ENCODE results near the gene UAP1L1.

Gene UAP1L1

DNA sequence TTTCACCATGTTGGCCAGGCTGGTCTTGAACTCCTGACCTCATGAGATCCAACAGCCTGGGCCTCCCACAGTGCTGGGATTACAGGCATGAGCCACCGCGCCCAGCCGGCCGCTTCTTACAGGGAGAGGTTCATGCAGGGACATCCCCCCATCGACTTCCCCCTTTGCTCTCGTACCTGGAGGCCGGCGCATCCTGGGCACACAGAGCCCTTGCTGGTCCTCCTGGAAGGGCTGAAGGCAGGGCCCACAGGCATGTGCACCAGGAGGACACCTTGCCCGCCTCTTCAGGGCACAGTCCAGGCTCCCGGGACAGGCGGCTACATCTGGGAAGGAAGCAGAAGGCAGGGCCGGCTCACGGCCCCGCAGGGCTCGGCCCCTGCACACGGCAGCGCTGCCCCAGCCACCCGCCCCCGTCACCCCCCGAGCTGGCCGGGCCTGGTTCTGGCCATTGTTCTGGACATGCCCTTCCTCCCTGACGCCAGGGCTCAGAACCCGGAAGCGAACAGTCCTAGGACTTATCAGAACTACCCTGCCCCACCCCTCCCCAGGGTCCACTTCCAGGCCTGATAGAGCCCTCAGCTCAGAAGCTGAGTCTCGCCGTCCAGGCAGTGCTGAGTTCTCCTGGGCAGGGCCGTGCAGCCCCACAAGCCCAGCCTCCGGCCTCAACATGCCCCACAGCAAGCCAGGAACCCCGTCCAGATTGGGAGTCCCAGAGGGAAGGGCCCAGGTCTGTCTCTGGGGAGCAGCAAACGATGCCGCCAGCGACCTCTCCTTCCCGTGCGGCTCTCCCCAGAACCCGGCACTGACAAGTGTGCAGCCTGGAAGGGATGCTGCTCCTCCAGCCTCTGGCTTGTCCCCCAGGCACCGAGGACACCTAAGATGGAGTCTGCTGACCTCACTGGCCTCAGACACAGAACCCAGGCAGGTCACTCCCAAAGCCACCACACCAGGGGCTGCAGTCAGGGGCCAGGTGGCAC is 34.3 kb upstream of the UAP1L1 start:
- no peak for DNase-seq

DNA sequence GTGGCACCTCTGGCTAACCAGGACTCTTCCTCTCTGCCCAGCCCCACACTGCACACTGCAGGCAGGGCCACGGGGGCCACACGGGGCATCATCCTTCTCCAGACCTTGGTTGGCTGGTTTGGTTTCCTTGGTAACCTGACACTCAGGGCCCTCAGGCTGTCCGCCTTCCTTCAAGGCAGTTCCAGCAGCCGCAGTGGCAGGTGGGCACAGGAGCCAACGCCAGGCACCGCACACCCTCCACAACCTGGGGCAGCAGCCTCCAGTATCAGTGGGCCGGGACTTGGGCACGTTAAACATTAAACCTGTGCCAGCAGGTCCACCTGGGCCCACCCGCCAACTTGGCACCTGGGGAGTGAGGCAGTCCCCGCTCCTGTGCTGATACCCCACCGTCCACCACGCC is 33.3 kb upstream of the UAP1L1 start:
- no peak for DNase-seq

DNA sequence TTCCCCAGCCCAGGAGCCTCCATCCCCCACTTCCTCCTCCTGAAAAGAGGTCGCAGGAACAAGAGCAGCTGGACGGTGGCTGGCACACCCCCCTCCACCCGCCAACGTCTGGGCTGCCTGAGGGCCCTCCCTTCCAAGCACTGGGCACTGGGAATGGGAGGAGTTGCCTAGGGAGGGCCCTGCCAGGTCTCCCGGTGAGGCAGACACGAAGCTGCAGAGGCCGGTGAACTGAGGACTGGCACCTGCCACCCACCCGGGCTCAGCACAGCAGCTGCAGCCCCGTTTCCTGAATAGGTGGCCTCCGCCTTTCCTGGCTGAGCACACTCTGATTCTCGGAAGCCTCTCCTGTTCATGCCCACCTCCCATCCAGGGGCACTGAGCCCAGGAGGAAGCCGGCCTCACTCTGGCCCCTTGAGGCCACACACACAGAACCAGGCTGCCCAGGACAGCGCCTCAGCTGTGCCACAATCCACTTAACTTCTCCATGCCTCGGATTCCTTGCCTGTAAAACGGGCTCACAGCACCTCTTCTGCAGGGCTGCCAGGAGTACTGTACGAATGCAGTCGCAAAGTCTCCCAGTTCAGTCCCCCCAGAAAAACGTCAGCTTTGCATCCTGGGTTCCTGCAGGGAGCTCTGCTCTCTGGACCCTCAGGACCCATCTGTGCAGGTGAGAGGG is 32.7 kb upstream of the UAP1L1 start:
- peak; percentile 92 for DNase-seq

DNA sequence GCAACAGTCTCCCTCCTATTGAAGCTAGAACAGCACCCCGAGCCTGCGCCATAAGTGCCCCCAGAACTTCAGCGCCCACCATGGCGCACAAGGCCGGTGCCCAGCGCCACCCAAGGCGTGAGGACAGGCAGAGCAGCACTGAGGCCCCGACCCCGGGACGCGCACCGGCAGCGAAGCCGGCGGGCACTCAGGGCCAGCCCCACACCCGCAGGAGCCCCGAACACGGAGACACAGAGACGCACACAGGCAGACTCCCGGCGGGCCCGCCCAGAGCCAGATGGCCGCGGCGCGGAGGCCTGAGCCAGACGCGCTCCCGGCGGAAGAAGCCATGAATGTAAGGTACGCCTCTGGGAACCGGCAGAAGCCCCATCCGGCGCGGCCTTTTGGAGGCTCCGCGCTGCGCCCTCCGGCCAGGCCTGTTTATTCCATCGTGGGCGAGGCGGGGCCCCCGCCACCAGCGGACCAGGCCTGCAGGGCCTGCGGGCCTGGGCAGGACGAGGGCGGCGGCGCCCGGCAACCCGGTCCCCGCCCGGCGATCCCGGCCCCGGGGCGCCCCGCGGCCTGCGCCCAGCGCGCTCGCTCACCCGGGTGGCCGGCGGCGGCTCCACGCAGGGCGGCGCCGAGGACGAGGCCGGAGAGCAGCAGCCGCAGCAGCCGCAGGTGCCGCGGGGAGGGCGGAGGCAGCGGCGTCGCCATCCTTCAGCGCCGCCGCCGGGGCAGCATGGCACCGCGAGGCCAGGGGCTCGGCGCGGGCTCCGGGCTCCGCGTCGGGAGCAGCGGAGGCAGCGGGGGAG is 31.8 kb upstream of the UAP1L1 start:
- no peak for DNase-seq

DNA sequence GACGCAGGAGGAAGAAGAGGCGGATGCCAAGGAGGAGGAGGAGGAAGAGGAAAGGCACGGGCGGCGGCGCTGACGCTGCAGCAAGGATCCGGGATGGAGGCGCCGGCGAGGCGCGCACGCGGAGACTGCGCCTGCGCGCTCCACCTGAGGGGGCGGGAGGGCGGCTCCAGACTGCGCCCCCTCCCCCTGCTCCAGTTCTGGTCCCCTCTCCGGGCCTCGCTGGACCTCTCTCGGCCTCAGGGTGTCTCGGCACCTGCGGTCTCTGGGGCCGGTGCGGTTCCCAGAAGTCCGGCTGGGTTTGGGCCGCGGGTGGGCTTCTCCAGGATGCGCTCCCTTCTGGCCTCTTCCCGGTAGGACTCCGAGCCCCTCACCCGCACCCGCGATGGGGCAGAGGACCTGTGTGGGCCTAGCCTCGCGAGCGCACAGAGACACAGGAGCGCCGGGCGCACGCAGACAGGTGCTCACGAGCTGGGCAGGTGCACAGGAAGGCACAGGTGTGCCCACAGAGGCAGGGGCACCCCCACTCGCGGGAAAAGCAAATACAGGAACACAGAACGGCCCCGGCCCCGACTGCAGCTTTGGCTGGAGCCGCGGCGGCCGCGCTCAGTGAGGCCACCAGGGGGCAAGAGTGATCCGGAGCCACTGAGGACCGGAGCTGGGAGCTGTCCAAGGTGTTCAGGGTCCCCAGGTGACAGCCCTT is 31.1 kb upstream of the UAP1L1 start, which contains the start of gene NPDC1:
Gene NPDC1, minus strand, starts transcription at position 90 of the 700 bp plus-strand sequence. CDS start 188 bp downstream, outside the sequence.
- peak; percentile 82 for DNase-seq

DNA sequence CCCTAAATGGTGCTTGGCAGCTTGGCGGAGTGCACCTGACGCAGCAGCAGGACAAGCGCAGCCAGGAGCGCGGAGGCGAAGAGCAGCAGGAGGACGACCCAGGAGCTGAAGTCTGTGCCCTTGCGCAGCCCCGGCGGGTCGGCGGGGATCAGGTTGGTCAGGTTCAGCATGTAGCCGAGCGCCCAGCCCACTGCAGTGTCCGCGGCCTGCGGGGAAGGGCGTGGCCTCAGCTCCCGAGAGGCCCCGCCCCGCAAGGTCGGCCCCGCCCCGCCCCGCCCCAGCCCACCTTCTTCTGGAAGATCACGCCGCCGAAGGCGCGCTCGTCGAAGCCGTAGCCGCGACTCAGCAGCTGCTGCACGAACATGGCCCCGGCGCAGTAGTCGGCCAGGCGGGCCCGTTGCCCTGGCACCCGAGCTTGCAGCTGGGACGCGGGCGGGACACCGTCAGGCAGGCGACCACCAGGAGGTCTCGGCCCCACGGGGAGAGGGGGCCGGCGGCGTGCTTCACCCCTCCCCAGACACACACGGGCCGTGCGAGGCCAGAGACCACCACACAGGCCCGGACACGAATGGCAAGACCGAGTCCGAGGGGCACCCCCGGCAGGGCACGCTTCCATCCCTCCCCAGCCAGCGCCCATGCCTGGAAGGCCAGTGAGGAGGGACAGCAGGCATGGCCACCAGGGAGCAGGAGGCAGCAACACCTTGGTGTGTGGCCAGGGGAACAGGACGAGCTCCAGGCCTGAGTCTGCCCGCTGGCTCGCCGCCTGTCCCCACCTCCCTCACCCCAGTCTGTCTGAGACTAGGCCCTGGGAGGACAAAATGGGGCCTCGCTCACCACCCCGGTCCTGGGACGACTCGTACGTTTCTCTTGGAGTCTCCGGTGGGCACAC is 28.4 kb upstream of the UAP1L1 start:
- peak; percentile 45 for DNase-seq

DNA sequence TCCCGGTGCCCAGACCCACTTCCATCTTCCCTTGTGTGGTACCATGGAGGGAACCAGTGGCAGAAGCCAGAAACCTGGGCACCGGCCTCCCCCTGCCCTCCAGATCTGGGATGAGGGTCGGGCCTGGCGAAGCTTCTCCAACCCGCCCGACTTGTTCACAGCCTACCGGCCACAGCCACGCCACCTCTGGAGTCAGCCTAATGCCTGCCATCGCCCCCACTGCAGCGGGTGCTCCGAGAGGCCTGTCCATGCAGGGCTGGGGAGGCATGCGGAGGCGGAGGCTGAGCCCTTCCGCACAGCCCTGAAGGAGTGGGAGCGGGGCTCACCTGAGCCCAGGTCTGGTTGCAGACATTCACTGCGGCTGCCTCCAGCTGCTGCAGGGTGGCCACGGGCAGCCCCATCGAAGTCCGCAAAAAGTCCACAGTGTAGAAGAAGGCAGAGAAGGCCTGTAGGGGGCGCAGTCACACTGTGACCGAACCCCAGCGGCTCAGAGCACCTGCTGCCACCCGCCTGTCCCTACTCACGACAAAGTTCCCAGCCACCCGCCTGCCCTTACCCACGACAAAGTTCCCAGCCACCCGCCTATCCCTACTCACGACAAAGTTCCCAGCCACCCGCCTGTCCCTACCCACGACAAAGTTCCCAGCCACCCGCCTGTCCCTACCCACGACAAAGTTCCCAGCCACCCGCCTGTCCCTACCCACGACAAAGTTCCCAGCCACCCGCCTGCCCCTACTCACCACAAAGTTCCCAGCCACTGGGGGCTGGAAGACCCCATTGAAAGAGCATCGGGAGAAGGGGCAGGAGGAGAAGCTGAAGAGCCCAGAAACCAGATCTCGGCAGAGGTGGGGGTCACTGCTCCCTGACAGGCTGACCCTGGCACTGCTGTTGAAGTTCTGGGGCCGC is 27.5 kb upstream of the UAP1L1 start:
- DNase-seq: peak; percentile 58

DNA sequence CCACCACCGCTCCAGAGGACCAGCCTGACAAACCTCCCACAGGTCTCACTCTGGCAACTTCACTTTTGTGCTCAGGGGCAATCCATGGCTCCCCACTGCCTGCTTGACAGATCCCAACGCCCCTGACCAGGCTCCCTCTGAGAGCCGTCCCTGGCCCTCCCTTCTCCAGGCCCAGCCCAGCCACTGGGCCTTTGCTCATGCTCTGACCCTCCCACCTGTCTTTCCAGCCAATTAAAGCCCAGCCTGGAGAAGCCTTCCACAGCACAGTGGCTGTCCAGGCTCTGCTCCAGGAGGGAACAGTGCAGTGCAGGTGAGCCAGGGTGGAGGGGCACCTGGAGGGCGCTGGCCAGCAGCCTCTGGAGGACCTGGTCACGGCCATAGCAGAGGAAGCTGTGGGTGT is 26.7 kb upstream of the UAP1L1 start:
- no peak for DNase-seq

DNA sequence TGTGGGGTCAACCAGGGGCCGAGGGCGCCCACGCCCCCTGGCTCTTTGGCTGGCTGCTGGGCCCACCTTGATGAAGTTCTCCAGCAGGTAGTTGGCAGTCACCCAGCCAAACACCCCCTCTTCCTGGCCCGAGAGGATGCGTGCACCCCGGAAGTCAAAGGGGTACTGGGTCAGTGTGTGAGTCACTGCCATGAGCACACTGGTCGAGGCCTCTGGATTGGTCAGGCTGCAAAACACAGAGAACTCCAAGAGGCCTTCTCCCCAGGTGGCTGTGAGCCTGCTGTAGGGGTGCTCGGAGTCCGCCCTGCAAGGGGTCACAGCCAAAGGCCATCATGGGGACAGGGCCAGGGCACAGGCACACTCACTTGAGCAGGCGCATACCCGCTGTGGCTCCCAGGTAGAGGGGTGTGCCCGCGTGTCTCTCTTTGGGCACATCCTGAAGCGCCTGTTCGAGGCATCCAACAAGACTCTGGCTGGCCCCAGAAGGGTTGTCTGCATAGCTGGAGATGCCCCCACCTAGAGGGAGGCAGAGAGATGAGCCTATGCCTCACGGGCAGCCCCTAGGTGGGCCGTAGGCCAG is 26.1 kb upstream of the UAP1L1 start:
- no peak for DNase-seq

DNA sequence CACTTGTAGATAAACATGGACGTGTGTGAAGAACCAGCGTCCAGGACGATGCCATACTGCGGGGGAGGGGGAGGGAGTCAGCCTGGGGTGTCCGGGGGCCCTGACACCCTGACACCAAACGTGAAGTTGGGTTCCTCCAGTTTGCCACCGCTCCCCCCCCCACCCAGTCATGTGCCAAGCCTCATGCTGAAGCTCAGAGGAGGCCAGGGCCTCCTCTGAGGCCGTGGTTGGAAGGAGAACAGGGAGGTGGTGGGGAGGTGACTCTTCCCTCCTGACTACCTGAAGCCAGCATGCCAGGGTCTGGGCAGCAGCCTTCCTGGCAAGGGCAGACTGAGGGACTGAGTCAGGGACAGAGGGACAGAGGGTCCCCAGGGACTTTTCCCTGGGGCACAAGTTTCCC is 25.0 kb upstream of the UAP1L1 start:
- no peak for DNase-seq

DNA sequence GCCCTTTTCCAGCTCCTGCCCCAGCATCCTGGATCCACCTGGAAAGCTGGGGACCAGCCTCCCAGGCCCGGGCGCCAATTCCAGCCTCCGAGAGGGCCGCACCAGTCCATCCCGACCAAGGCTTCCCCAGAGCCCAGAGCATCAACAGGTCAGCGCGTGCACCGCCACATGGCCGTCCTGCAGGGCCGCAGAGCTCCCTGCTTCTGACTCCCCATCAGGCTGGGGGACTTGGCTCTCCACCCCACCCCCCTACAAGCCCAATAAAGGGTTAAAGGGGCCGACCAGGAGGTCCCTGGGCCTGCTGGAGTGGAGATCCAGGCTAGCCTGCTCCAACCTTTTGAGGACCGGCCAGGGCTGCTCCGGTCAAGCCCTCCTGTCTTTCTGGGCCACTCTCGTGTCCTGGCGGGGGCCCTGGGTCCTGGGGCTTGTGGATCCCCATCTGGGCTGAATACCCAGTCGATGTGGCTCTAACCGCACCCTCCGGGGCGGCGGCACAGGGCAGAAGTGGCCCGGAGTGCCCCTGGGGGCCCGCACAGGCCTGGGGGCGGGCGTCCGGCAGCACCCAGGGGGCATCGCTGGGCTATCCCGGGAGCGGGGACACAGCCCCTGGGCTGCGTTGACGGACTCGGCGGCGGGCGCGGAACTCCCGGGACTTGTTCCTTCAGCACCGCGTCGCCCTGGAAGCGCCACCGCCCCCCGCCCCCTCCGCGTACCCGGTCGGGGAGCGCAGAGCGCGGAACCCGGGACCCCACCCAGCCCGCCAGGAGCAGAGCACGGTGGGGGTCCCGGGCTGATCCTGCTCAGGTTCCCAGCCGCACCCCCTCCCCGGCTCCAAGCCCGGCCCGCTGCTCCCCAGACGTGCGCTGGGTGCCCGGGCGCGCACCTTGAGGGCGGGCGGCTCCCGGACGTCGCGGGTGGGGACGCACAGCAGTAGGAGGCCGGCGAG is 24.0 kb upstream of the UAP1L1 start:
- DNase-seq: no peak

DNA sequence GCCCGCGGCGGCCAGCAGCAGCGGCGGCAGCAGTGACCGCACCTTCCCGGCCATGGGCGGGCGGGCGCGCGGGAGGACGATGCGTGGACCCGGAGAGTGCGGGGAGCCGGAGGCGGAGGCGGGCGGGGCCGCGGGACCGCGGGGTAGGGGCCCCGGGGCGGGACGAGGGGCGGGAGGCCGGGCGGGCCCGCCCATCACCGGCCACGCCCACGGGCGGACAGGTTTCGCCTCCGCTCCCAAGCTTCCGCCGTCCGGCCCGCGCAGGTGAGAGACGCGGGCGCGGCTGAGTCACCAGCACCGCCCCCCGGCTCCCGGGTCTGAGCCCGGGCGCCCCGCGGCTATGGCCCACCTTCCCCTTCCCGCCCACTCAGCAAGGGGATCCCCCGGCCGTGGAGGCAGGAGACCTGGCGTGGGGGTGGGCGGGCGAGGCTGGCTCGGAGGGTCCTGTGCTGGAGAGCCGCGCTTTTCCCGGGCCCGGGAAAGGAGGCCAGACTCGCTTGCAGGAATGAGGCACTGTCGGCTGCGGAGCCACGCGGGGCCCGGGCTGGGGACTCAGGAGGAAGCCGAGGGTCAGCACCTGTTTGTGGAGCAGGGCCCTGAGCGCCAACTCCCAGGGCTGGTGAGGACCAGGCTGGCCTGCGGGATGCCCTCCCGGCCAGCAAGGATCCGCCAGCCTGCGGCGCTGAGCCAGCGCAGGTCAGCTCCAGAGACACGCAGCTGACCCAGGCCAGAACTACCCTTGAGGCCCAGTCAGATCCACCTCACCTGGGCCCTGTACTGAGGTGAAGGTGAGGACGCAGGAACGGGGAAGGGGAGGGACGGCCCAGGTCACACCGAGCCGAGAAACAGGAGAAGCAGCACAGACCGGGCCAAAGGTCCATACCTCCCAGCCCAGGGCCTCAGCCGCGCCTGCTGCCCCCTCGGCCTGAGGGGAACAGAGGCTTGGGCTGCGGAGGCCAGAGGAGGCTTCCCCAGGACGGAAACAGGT is 23.1 kb upstream of the UAP1L1 start, which contains the start of gene ENTPD2:
Gene ENTPD2, minus strand, starts transcription at position 118 of the 988 bp plus-strand sequence. Its CDS starts 64 bp downstream, at position 54.
- peak; percentile 57 for DNase-seq

DNA sequence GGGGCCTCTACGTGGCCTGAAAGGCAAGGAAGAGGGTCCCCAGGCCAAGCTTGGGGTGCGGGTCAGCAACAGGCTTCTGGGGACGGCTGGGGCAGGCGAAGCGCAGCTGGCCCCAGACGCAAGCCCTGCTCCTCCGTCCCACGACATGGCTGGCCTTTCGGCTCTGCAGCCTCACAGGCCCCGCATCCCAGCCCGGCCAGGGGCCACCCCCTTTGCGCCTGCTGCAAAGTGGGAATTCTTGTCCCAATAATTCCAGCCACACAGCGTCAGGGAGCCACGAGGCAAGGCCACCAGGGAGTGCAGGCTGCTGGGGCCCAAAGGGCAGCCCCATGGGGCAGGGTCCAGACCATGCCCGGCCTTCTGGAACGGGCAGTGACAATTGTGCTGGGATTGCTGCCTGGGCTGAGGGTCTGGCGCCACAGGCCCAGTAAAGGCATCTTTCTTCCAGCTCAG is 22.4 kb upstream of the UAP1L1 start:
- no peak for DNase-seq

DNA sequence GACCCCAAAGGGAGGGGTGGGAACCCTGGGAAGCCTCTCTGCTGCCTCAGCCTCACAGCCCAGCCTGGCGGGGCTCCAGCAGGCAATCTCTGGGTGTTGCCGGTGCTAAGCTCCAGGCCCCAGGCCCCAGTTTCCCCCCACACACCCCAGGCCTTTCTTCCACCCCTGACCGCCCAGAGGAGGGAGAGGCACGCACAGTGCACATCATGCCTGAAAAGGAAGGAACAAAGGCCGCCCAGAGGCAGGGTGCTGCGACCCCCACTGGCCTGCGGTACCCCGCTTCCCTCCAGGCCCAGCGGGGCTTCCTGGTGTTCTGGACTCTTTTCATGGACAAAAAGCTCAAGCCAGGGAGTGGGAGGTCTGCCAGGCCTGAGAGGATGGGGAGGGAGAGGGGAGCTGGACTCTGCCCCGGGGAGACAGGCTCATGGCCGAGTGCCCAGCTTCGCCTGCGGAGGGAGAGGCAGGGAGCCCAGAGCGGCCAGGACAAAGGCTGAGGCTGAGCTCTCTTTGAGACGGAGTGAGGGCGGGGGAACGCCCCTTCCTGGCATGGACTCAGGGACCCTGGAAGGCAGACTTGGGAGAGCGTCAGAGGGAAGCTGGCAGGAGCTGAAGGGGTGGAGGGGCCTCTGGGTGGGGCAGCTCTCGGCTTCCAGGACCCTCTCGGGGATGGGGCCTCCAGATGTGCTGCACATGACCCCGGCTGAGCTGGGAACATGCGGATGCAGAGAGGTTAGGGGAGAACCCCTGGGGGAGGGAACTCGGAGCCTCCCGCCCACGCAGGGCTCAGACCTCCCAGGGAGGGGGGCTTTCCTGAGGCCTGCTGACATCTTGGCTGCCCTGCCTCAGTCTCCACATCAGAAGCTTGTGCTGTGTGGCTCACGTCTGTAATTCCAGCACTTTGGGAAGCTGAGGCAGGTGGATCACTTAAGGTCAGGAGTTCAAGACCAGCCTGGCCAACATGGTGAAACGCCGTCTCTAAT is 21.6 kb upstream of the UAP1L1 start:
- DNase-seq: peak; percentile 65

DNA sequence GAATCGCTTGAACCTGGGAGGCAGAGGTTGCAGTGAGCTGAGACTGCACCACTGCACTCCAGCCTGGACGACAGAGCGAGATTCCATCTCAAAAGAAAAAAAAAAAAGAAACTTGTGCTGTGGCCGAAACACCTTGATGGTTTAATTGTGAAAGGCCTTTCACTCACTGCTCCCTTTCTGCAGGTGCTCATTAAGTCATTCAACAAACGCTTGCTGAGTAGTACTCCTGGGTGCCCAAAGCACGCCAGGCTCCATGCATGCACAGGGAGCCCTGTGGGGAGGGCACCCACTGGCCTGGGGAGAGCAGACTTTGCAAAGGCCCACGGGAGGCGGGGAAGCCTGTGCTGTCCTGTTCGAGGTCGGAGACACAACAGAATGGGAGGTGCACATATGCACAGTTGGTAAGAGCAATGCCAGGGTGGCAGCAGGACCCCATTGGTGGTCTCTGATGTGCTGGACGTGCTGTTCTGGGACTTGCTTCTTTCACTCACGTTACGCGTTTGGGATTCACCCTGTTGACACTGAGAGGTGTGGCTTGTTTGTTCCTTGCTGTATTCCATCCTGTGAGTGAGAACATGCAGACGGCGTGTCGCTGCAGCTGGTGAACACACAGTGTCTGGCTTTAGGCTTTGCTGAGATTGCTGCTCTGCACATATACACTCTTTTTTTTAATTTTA is 20.4 kb upstream of the UAP1L1 start:
- peak; percentile 13 for DNase-seq

Measured in NCI-H2029 (cell line).